Suppressor macrophage (primary cell): ENCODE data around the gene PLEKHG4B.

ENCODE experiments used
- DNase-seq, 4 experiments: peaks; one replicate each; pipeline ENCODE4 v3.0.0-alpha.2; 2020 to 2022

PLEKHG4B gene

DNA sequence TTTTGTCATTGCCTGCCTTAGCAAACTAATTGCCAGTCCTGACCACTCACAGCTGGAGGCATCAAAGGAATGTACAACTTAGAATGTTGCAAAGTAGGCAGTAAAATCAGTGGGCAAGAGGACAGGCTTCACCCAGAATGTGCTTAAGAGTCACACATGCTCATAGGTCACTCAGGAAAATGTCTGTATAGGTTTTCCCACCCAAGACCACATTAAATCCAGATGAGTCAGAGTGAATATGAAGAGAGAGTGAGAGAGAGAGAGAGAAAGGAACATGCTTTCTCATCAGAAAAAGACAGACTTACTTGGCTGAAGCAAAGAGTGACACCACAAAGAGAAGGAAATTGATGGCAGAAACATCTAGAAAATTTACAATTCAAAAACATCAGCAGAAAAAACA, 37.9 kb downstream of the PLEKHG4B start:
- peak in 1 of 4 experiments; percentile 4 for DNase-seq

DNA sequence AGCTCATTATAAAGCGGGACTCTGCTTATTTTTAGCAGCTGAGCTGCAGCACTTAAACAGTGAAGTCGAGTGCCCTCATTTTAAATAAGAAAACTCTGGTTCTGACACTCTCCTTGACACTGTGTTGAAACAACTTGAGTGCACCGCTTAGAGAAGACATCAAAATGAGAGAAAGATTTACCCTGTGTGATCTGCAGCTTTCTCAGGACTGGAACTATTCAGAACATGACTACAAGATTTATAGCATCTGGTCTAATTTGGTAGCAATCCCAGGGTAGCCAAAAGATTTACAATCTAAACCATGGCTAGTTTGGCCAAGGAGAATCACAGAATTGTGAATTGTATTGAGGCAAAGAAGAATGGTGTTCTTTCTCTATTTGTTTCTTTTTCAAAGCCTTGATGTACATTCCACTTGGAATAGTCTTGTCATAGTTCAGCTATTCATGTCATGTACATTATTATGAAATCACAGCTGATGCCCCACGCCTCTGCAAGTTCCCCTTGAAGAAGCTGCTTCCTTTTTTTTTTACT, 38.7 kb downstream of the PLEKHG4B start:
- peak; percentile 49 to 81 (median 73) for DNase-seq

GRCh38 chr5:136901-137300, 44.9 kb downstream of the PLEKHG4B start:
- DNase-seq: peak in 1 of 4 experiments; percentile 6

GRCh38 chr5:137741-138140, 45.8 kb downstream of the PLEKHG4B start:
- DNase-seq: no peak

GRCh38 chr5:138936-139335, 47.0 kb downstream of the PLEKHG4B start:
- DNase-seq: no peak

DNA sequence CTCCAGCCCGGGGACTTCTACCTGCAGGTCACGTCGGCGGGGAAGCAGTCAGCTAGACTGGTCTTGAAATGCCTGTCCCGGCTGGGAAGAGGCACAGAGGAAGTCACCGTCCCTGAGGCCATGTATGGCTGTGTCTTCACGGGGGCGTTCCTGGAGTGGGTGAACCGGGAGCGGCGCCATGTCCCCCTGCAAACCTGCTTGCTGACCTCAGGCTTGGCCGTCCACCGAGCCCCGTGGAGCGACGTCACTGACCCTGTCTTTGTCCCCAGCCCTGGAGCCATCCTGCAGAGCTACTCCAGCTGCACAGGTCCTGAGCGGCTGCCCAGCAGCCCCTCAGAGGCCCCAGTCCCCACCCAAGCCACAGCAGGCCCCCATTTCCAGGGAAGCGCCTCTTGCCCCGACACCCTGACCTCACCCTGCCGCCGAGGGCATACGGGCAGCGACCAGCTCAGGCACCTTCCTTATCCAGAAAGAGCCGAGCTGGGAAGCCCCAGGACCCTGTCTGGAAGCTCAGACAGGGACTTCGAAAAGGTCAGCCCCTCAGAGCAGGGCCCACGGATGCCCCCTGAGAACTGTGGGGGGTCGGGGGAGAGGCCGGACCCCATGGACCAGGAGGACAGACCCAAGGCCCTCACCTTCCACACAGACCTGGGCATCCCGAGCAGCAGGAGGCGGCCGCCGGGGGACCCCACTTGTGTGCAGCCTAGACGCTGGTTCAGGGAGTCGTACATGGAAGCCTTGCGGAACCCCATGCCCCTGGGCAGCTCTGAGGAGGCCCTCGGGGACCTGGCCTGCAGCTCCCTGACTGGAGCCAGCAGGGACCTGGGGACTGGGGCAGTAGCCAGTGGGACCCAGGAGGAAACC, 47.8 kb downstream of the PLEKHG4B start:
- no peak for DNase-seq

- DNase-seq: no peak
These were observed 48.5 kb downstream of the PLEKHG4B start for GRCh38 chr5:140443-140829.

GRCh38 chr5:141211-141610, 49.2 kb downstream of the PLEKHG4B start:
- DNase-seq: no peak

GRCh38 chr5:141761-142160, 49.8 kb downstream of the PLEKHG4B start:
- no peak for DNase-seq

- DNase-seq: no peak
These were observed 50.4 kb downstream of the PLEKHG4B start for GRCh38 chr5:142246-142810.

DNA sequence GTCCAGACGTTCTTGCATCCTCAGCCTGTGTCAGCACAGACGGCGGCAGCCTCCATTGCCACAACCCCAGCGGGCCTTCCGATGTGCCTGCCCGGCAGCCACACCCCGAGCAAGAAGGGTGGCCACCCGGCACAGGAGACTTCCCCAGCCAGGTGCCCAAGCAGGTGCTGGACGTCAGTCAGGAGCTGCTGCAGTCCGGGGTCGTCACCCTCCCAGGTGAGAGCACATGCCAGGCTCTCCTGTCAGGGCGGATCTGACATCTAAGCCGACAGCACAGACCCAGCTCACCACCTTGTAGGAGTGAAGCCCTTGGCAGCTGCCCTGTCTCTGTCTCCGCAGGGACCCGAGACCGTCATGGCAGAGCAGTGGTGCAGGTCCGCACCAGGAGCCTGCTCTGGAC, 51.1 kb downstream of the PLEKHG4B start:
- DNase-seq: no peak

DNA sequence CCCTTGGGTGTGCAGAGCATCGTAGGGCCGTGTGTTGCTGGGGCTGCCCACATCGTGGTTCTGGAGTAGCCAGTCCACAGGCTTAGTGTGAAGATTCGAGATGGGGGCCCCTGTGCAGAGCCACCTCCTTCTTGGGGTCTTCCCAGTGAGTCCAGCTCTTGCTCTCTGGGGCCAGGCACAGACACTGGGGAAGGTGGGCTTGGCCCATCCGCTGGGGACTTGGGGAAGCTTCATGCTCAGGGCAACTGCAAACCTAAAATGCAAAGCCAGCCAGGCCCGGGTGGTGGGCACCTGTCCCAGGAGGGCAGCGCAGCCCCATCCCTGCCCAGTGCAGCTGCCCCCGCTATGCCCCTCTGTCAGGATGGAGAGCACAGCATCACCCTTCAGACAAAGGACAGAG, 53.0 kb downstream of the PLEKHG4B start:
- no peak for DNase-seq

GRCh38 chr5:145585-146323, 53.8 kb downstream of the PLEKHG4B start:
- DNase-seq: no peak

GRCh38 chr5:147751-148150, 55.8 kb downstream of the PLEKHG4B start:
- peak in 1 of 4 experiments; percentile 5 for DNase-seq

DNA sequence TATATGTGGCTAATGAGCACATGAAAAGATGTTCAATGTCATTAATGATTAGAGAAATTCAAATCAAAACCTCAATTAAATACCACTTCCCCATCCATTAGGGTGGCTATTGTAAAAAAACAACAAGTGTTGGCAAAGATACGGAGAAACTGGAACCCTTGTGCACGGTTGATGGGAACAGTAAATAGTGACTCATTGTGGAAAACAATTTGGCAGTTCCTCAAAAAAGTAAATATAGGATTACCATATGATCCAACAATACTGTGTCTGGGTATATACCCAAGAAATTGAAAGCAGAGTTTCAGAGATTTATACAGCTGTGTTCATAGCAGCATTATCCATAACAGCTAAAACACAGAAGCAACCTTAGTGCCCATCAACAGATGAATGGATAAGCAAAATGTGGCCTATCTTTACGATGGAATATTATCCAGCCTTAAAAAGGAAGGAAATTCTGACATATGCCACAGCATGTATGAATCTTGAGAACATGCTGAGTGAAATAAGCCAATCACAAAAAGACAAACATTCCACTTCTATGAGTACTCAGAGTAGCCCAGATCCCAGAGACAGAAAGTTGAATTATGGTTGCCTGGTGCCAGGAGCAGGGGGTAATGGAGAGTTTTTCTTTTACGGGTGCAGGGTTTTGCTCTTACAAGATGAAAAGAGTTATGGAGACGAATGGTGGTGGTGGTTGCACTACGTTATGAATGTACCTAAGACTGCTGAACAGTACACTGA, 57.9 kb downstream of the PLEKHG4B start:
- DNase-seq: peak in 2 of 4 experiments; percentile 26 to 33

- DNase-seq: no peak
These were observed 58.8 kb downstream of the PLEKHG4B start for GRCh38 chr5:150746-151145.

GRCh38 chr5:152077-152476, 60.1 kb downstream of the PLEKHG4B start:
- no peak for DNase-seq

DNA sequence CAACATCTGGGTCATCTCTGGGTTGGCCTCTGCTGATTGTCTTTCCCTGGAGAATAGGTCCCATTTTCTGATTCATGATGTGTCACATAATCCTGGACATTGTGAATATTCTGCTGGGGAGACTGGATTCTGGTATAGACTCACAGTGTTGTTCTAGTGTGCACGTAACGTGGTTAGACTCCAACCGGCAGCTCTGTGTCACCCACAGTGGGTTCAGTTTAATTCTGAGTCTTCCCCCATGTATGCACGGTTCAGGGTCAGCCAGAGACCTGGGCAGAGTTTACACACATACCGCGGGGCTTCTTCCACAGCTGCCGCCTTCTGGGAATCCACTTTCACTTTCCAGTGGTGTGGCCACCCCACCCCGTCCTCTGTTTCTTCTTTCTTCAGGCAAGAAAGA, 61.3 kb downstream of the PLEKHG4B start:
- no peak for DNase-seq

GRCh38 chr5:154236-154635, 62.3 kb downstream of the PLEKHG4B start:
- DNase-seq: no peak

DNA sequence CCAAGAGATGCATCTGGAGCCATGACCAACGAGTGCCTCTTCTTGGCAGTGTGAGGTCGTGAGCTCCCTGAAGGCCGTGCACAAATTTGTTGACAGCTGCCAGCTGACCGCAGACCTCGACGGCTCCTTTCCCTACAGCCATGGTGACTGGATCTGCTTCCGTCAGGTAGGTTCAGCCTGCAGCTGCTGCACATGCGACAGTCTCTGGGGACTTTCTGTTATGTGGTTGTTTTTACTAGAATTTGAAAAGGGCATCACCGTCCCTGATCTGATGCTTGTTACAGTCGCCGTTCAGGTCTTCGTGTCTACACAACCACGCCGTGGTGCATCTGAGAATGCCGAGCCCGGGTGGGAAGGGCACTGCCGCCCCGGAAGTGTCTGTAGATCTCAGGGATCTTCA, 62.9 kb downstream of the PLEKHG4B start:
- no peak for DNase-seq

DNA sequence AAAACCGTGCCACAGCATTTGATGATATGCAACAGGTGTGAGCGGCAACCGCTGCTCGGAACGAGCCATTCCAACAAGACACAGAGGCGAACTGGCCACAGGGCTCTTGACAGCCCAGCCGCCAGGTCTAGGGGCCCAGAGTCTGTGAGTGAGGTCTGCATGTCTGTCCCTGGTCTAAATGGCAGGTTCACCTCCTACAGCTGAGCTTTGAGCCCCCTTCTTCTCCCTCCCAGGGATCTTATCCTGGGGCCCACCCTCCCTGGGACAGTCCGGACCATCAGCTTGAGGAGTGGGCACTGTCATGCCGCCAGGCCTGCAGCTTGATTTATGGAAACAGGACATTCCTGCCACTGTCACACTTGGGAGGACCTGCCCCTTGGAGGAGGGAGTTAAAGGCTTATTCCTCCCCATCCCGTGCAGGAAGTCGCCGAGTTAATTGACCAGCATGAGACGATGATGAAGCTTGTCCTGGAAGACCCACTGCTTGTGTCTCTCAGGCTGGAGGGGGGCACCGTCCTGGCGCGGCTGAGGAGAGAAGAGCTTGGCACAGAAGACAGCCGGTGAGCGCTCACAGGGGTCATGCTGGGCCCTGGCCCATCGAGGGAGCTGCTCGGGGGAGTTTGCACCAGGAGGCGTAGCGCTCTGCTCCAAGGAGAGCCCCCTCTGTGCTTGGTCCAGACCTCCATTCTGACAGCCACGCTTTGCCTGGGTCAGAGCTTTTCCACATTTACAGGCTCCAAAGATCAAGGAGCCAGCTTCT, 63.9 kb downstream of the PLEKHG4B start:
- DNase-seq: no peak
